GM21825 (cell line): ENCODE measurements around the gene ASCC3.

Experiments
- ATAC-seq: cut with Tn5 transposase; IDR thresholded peaks from one replicate; pipeline ENCODE4 v1.9.1; 2021; ENCODE audit warnings: mild to moderate bottlenecking, moderate library complexity; ENCODE audit not compliant: unreplicated experiment

The ASCC3 gene

GRCh38 chr6:100506651-100507050 lies 374.5 kb downstream of the ASCC3 start:
- ATAC-seq: no peak

- ATAC-seq: no peak
Measured at GRCh38 chr6:100504786-100505737, 376.1 kb downstream of the ASCC3 start.

- ATAC-seq: no peak
Measured at GRCh38 chr6:100503043-100503705, 378.0 kb downstream of the ASCC3 start.

GRCh38 chr6:100493206-100493888 lies 387.8 kb downstream of the ASCC3 start:
- no peak for ATAC-seq

- ATAC-seq: no peak
Measured at GRCh38 chr6:100491952-100492670, 389.0 kb downstream of the ASCC3 start.

GRCh38 chr6:100490065-100490464 lies 391.1 kb downstream of the ASCC3 start:
- no peak for ATAC-seq

- ATAC-seq: no peak
Measured at GRCh38 chr6:100488244-100488643, 392.9 kb downstream of the ASCC3 start.

- no peak for ATAC-seq
Measured at GRCh38 chr6:100487638-100488037, 393.5 kb downstream of the ASCC3 start.

GRCh38 chr6:100485268-100485667 lies 395.9 kb downstream of the ASCC3 start:
- no peak for ATAC-seq

- no peak for ATAC-seq
Measured at GRCh38 chr6:100484474-100484873, 396.7 kb downstream of the ASCC3 start.

GRCh38 chr6:100482698-100483097 lies 398.4 kb downstream of the ASCC3 start:
- no peak for ATAC-seq

GRCh38 chr6:100479179-100480035 lies 401.7 kb downstream of the ASCC3 start:
- peak; percentile 51 for ATAC-seq

- peak; percentile 69 for ATAC-seq
Measured at GRCh38 chr6:100475554-100476320, 405.4 kb downstream of the ASCC3 start.

- no peak for ATAC-seq
Measured at GRCh38 chr6:100473182-100473581, 407.9 kb downstream of the ASCC3 start.

GRCh38 chr6:100472674-100473073 lies 408.5 kb downstream of the ASCC3 start:
- ATAC-seq: peak; percentile 89

- no peak for ATAC-seq
Measured at GRCh38 chr6:100470422-100471120, 410.6 kb downstream of the ASCC3 start.

GRCh38 chr6:100469101-100469859 lies 411.8 kb downstream of the ASCC3 start:
- no peak for ATAC-seq
